WI38 (cell line): Measurements from ENCODE around the gene TEX44.

Experiments
- H3K4me3 ChIP-seq: 2 replicates; pipeline ENCODE4 v1.5.1; 2011; ENCODE audit warnings: low read depth, mild to moderate bottlenecking, control low read depth, low read length
- TF ChIP-seq, protein P1 (sequence below): IDR thresholded peaks from 2 replicates; pipeline ENCODE4 v1.5.1; 2012; ENCODE audit warnings: low read depth, mild to moderate bottlenecking, control low read depth, low read length

TEX44 gene

DNA sequence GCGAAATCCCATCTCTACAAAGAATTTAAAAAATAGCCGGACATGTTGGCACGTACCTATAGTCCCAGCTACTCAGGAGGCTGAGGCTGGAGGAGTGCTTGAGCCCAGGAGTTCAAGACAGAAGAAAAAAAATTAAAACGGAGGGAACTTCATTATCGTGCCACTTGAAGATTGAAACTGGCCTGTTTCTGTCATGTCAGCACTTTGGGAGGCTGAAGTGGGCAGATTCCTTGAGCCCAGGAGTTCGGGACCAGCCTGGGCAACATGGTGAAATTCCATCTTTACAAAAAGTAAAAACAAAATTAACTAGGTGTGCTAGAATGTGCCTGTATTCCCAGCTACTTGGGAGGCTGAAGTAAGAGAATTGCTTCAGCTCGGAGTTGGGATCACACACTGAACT, 3.0 kb upstream of the TEX44 start:
- no peak overlapping the region for H3K4me3 ChIP-seq
- TF ChIP-seq, protein P1, sequence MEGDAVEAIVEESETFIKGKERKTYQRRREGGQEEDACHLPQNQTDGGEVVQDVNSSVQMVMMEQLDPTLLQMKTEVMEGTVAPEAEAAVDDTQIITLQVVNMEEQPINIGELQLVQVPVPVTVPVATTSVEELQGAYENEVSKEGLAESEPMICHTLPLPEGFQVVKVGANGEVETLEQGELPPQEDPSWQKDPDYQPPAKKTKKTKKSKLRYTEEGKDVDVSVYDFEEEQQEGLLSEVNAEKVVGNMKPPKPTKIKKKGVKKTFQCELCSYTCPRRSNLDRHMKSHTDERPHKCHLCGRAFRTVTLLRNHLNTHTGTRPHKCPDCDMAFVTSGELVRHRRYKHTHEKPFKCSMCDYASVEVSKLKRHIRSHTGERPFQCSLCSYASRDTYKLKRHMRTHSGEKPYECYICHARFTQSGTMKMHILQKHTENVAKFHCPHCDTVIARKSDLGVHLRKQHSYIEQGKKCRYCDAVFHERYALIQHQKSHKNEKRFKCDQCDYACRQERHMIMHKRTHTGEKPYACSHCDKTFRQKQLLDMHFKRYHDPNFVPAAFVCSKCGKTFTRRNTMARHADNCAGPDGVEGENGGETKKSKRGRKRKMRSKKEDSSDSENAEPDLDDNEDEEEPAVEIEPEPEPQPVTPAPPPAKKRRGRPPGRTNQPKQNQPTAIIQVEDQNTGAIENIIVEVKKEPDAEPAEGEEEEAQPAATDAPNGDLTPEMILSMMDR, result no peak

DNA sequence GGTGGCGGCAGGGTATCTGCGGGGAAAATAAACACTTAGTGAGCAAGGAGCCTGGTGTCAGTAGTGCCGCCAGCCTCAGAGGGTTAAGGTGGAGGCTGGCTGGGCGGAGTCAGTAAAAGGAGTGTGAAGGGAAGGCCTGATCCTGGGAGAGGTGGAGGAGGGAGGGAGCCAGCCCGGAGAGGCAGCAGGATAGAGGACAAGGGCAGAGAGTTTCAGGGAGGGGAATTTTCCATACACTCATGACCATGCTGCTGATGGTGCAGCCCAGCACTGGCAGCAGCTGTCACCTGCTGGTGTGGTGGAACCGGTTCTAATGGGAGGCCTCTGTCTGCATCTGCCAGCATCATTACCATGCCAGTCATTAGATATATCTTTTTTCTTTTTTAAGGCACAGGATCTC, 2.0 kb upstream of the TEX44 start:
- TF ChIP-seq, protein P1, result no peak
- H3K4me3 ChIP-seq, result no peak overlapping the region

DNA sequence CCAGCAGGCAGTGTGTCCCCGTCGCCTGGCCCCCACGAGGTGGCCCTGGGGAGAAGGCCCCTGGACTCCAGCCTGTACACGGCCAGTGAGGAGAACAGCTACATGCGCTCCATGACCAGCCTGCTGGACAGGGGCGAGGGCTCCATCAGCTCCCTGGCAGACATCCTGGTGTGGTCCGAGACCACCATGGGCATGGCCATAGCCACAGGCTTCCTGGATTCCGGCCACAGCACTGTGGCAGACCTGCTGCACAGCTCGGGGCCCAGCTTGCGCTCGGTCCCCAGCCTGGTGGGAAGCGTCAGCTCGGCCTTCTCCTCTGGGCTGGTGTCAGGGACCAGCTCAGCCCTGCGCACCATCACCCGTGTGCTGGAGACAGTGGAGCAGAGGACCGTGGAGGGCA, 1.0 kb downstream of the TEX44 start:
- no peak overlapping the region for H3K4me3 ChIP-seq
- TF ChIP-seq, protein P1, result no peak

DNA sequence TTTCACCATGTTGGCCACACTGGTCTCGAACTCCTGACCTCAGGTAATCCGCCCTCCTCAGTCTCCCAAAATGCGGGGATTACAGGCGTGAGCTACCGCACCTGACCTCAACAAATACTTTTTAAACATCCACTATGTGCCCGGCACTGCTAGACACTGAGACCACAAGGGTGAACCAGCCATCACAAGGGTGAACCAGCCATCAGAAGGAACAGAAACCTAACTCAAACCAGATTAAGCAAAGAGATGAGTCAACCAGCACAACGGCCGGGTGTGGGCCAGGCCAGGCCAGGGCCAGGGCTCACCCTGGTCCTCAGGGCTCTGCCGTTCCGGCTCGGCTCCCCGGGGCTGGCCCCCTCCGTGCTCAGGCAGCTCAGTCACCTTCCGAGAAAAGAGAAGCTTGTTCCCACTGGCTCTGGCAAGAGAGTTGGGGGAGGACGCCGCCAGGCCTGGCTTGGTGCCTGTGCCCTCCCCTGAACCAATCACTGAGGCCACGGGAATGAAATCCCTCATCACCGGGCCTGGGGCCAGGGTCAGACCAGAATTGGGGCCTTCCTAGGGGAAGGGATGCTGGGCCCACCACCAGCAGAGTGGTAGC, 4.4 kb downstream of the TEX44 start:
- H3K4me3 ChIP-seq, result no peak overlapping the region
- TF ChIP-seq, protein P1, result no peak

DNA sequence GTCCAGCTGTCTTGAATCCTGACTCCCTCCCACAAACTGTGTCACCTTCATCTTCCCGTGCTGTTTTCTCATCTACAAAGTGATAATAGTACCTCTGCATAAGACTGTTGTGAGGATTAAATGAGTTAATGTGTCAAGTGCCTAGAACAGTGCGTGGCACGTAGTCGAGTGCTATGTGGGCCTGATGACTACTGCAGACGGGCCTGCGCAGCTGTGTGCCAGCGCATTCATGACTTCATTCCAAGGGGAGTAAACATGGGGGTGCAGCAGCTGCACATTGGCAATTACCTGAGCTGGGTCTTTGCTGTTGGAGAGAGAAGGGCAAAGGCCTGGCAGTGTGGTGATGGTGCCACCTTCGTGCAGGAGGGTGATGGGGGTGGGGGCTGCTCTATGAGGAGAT, 5.0 kb downstream of the TEX44 start:
- H3K4me3 ChIP-seq, result no peak overlapping the region
- TF ChIP-seq, protein P1, result no peak

DNA sequence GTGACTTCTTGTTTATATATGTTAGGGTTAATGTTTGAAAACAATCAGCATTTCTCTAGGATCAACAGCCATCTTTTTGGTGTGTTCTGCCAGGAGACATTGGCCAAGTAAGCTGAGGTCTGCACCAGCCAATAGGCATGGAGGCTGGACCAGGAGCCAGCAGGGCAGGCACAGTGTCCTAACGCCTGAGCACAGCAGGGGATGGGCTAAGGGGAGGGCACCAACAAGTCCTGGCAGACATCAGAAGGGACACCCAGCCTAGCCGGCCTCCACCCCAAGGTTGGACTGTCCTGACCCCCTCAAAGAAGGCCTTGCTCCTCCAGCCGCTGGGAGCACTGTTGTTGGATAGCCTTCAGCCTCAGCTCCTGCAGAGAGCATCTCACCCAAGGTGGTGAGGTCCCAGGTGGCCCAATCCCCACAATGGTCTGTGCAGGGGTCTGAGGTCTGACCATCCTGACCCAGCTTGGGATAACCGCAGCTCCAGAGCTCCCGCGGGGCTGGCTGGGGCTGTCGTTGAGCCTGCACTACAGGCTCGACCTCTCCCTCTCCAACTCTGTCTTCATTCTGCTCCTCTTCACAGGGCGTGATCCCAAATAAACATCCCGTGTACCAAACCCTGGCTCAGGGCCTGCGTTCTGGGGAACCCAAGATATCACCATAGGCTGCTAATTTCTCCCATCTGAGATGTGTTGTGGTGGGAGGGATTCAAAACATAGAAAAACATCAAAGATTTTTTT, 8.1 kb downstream of the TEX44 start:
- TF ChIP-seq, protein P1, result no peak

More for the DNA sequence above, 8.1 kb downstream of the TEX44 start:
- no peak overlapping the region for H3K4me3 ChIP-seq
